CMK (cell line): ENCODE results near the gene AP1M2.
"Not testable (repeated sequence)": the region's sequence is repeated elsewhere in the genome, so short reads cannot be mapped to it uniquely, and the experiment has no call there.

Experiments
- DNase-seq: peaks from one replicate; pipeline ENCODE4 v3.0.0-alpha.2; 2010; ENCODE audit warnings: low read depth

AP1M2 gene

GRCh38 chr19:10565028-10565566, 22.0 kb downstream of the AP1M2 start:
- DNase-seq: no peak

DNA sequence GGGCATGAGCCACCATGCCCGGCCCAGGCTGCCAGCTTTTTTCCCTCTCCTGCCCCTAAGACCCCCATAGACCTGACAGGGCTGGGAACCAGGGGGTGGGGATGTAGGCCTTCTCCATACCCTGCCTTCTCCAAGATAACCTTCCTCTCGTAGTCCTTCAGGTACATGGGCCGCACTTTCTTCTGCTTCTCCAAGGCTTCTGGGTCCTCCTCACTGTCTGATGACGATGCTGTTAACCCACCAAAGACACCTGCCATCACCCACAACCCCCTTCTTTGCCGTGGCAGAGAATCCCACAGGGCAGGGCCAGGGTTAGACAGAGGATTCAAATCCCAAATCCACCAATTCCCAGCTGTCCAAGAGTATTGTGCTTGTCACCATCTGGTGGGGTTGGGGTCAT, 24.5 kb downstream of the AP1M2 start:
- no peak for DNase-seq

- DNase-seq: no peak
Measured at GRCh38 chr19:10560154-10560553, 27.0 kb downstream of the AP1M2 start.

- DNase-seq: no peak
Measured at GRCh38 chr19:10557603-10558197, 29.4 kb downstream of the AP1M2 start.

- no peak for DNase-seq
Measured at GRCh38 chr19:10555610-10555973, 31.5 kb downstream of the AP1M2 start.

- no peak for DNase-seq
Measured at GRCh38 chr19:10554760-10555609, 32.1 kb downstream of the AP1M2 start.

DNA sequence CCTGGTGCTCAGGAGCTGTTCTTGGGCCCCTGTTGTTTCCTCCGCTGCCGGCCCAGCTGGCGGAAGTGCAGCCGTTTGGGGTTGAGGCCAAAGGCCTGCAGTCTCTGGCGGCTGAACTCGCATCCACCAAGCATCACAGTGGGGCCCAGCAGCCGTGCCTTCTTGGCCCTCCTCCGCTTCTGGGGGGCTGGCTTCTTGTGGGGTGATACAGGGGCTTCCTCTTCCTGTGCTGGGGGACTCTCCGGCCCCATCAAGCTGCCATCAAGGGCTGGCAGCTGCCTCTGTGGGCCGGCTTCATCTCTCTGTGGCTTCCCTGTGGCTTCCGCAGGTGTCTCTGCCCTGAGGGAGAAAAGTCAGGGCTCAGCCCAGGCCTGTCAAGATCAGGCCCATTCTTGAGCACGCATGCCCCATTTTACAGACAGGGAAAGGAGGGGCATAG, 33.1 kb downstream of the AP1M2 start:
- peak; percentile 88 for DNase-seq

GRCh38 chr19:10553087-10553667, 33.9 kb downstream of the AP1M2 start:
- DNase-seq: no peak

DNA sequence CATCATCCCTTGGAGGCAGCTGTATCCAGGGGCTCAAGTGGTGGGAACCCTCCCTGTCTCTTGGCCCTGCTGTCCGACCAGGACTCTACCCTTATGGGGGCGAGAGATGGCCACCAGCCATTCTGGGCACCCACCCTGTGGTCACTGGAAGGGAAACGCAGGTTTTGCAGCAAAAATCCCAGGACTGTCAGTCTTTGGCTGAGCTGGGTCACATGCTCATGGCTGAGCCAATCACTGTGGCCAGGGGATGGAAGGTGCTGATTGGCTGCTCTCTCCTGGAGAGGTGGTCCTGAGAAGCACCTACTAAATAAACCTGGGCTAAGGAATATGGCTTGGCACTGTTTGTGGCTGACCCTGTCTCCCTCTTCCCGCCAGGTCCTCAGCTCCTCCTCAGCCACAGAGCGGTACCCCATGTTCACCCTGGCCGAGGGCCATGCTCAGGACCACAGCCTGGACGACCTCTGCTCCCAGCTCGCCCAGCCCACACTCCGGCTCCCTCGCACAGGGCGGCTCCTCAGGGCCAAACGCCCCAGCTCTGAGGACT, 34.5 kb downstream of the AP1M2 start:
- DNase-seq: no peak

- no peak for DNase-seq
Measured at GRCh38 chr19:10551698-10552301, 35.3 kb downstream of the AP1M2 start.

DNA sequence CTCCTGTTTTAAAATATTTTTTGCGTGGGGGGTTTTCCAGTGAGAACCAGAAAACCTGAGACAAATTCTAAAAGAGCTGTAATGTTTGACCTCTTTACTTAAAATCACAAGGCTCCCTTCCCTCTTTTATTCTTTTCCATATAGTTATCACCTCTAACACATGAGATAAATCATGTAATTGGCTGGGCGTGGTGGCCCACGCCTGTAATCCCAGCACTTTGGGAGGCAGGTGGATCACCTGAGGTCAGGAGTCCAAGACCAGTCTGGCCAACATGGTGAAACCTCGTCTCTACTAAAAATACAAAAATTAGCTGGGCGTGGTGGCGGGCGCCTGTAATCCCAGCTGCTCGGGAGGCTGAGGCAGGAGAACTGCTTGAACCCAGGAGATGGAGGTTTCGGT, 36.1 kb downstream of the AP1M2 start:
- not testable (repeated sequence) for DNase-seq

- no peak for DNase-seq
Measured at GRCh38 chr19:10550336-10550735, 36.8 kb downstream of the AP1M2 start.

DNA sequence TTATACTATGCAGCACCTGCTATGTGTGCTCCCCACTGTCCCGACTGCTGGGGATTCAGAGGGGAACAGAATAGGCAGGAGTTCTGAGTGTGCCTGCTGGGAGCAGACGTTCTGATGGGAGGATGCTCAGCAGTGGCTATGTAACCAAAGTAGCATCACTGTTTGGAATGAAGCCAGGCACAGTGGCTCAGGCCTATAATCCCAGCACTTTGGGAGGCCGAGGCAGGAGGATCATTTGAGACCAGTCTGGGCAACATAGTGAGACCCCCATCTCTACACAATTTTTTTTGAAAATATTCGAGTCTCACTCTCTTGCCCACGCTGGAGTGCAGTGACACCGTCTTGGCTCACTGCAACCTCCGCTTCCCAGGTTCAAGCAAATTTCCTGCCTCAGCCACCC, 37.4 kb downstream of the AP1M2 start:
- no peak for DNase-seq

- DNase-seq: no peak
Measured at GRCh38 chr19:10548746-10549276, 38.3 kb downstream of the AP1M2 start.

DNA sequence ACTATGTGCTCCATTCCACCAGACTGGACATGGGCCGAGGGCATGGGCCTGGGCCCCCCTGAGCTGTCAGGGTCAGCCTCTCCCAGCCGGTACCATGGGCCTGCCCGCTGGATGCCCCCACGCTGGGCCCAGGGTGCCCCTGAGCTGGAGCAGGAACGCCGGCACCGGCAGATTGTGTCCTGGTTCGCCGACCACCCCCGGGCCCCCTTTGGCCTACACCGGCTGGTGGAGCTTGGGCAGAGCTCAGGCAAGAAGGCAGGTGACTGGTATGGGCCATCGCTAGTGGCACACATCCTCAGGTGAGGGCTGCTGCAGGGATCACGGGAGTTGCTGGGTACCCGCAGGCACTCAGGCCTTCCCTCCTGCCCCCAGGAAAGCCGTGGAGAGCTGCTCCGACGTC, 40.3 kb downstream of the AP1M2 start:
- DNase-seq: no peak

DNA sequence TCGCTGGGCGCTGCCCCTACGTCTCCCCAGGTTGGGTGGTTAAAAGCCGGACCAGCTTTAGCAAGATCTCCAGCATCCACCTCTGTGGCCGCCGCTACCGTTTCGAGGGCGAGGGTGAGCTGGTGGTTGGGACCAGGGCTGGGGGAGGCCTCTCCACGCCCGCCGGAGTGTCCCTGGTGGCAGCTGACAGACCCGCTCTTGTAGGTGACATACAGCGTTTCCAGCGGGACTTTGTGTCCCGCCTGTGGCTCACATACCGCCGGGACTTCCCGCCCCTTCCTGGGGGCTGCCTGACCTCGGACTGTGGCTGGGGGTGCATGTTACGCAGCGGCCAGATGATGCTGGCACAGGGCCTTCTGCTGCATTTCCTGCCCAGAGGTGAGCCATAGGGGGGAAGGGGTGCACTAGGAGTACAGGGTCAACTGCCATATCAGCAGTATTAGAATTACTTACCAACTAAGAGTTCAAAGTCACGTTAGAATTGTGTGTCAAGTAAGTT, 42.3 kb downstream of the AP1M2 start:
- no peak for DNase-seq

- DNase-seq: no peak
Measured at GRCh38 chr19:10544242-10544752, 42.8 kb downstream of the AP1M2 start.

GRCh38 chr19:10543420-10544241, 43.5 kb downstream of the AP1M2 start, which contains the start of gene ATG4D:
Gene ATG4D, plus strand, starts transcription at chr19:10543904. Its CDS starts 187 bp downstream, at chr19:10544091.
- peak; percentile 86 for DNase-seq

- DNase-seq: no peak
Measured at GRCh38 chr19:10543059-10543419, 44.1 kb downstream of the AP1M2 start.

GRCh38 chr19:10539016-10539415, 48.1 kb downstream of the AP1M2 start:
- DNase-seq: not testable (repeated sequence)
